IPS-NIHi11 (cell line): ENCODE results near the gene ZIC4.

Experiments used
- DNase-seq: peaks from one replicate; pipeline ENCODE4 v3.0.0; 2012; ENCODE audit warnings: mixed read lengths, low spot score

The ZIC4 gene

GRCh38 chr3:147354623-147355022 lies 51.7 kb downstream of the ZIC4 start:
- DNase-seq: no peak

- no peak for DNase-seq
Measured at GRCh38 chr3:147351301-147351700, 55.0 kb downstream of the ZIC4 start.

- DNase-seq: no peak
Measured at GRCh38 chr3:147348976-147349375, 57.4 kb downstream of the ZIC4 start.

GRCh38 chr3:147343926-147344325 lies 62.4 kb downstream of the ZIC4 start:
- no peak for DNase-seq

GRCh38 chr3:147341727-147342126 lies 64.6 kb downstream of the ZIC4 start:
- DNase-seq: peak; percentile 50

- no peak for DNase-seq
Measured at GRCh38 chr3:147336543-147337278, 69.6 kb downstream of the ZIC4 start.
